ENCODE measurements around the gene GPC4. TPM values are rescaled to one million over a fixed set of nuclear protein-coding genes. Genes with fewer than 3 reads are reported as not detected.

GPC4 gene
- polyA plus RNA-seq, 1 donor from 2014 or later, result 1.2 TPM

DNA sequence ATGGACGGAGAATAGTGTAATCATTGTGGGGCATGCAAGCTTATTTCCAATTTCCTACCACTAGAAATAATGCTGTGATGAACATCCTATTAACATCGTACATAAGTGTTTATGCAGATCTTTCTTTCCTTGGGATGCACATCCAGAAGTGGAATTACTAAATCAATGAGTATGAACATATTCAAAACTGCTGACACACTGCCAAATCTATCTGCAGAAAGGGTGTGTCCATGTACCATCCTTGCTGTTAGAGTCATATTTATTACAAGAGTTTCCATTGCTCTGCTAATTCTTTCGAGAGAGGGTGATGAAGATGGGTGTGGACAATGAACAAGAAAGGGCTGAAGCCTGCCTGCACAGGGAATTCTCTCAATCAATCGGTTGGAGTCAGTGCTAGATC, 82.6 kb downstream of the GPC4 start:
- H3K9me2 ChIP-seq (ENCODE audit: insufficient read depth, low read length), result no peaks in the 10 kb centered on the region
- H3K4me3 ChIP-seq (ENCODE audit: low read length), result no peak overlapping the region
- no peaks in the 10 kb centered on the region for H3K36me3 ChIP-seq (ENCODE audit: insufficient read depth, low read length)
- H2AFZ ChIP-seq (ENCODE audit: low read depth, low read length), result no peak overlapping the region
- no peaks in the 10 kb centered on the region for H4K20me1 ChIP-seq (ENCODE audit: insufficient read depth)
- TF ChIP-seq CTCF (IDR thresholded peaks at IDR 0.05; ENCODE audit: poor library complexity, severe bottlenecking) (no peak), EZH2 (IDR thresholded peaks at IDR 0.05; ENCODE audit: borderline replicate concordance, insufficient read depth, low read length, poor library complexity, severe bottlenecking) (no peak), POLR2AphosphoS5 (IDR thresholded peaks at IDR 0.05) (no peak), RAD21 (conservative IDR thresholded peaks at IDR 0.05) (no peak), SMC3 (conservative IDR thresholded peaks at IDR 0.05; ENCODE audit: poor library complexity) (no peak), TAF1 (IDR thresholded peaks at IDR 0.05; ENCODE audit: low read depth) (no peak), EP300 (conservative IDR thresholded peaks at IDR 0.05; ENCODE audit: poor library complexity, severe bottlenecking) (no peak)
- TF ChIP-seq, protein P1, sequence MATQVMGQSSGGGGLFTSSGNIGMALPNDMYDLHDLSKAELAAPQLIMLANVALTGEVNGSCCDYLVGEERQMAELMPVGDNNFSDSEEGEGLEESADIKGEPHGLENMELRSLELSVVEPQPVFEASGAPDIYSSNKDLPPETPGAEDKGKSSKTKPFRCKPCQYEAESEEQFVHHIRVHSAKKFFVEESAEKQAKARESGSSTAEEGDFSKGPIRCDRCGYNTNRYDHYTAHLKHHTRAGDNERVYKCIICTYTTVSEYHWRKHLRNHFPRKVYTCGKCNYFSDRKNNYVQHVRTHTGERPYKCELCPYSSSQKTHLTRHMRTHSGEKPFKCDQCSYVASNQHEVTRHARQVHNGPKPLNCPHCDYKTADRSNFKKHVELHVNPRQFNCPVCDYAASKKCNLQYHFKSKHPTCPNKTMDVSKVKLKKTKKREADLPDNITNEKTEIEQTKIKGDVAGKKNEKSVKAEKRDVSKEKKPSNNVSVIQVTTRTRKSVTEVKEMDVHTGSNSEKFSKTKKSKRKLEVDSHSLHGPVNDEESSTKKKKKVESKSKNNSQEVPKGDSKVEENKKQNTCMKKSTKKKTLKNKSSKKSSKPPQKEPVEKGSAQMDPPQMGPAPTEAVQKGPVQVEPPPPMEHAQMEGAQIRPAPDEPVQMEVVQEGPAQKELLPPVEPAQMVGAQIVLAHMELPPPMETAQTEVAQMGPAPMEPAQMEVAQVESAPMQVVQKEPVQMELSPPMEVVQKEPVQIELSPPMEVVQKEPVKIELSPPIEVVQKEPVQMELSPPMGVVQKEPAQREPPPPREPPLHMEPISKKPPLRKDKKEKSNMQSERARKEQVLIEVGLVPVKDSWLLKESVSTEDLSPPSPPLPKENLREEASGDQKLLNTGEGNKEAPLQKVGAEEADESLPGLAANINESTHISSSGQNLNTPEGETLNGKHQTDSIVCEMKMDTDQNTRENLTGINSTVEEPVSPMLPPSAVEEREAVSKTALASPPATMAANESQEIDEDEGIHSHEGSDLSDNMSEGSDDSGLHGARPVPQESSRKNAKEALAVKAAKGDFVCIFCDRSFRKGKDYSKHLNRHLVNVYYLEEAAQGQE (IDR thresholded peaks at IDR 0.05; ENCODE audit: borderline replicate concordance), result no peak
- no peak overlapping the region for H3K4me2 ChIP-seq (ENCODE audit: low read length)
- no peaks in the 10 kb centered on the region for H3K27me3 ChIP-seq (ENCODE audit: insufficient read depth, low read depth, low read length)
- H3F3A ChIP-seq (ENCODE audit: insufficient read depth, low read length, poor library complexity, severe bottlenecking), result no peaks in the 10 kb centered on the region
- H3K79me2 ChIP-seq (replicated peaks; ENCODE audit: insufficient read depth, low read length), result peaks cover 3% of the 10 kb centered on the region
- no peak overlapping the region for H3K27ac ChIP-seq (ENCODE audit: low read length)
- H3K9ac ChIP-seq (ENCODE audit: low read length), result no peak overlapping the region
- H3K9me3 ChIP-seq (ENCODE audit: low read length), result no peaks in the 10 kb centered on the region

DNA sequence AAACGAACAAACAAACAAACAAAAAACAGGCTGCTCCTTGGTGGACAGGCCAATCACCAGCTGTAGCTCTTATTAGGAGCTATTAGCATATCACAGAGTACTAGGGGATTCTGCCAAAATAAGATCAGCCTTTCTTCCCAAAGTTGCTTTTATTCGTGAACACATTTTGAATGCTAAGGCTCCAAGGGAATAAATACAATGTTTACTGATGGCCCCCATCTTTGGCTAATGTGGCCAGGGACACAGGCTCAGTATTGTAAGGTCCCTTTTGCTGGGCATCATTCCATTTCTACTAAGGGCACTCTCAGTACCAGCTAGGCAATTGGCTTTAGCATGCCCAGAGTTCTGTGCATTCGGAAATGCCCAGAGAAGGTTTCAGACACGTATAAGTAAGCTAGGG, 84.3 kb downstream of the GPC4 start:
- H3K27me3 ChIP-seq (ENCODE audit: insufficient read depth, low read depth, low read length), result no peaks in the 10 kb centered on the region
- no peaks in the 10 kb centered on the region for H4K20me1 ChIP-seq (ENCODE audit: insufficient read depth)
- no peaks in the 10 kb centered on the region for H3K36me3 ChIP-seq (ENCODE audit: insufficient read depth, low read length)
- no peak overlapping the region for H2AFZ ChIP-seq (ENCODE audit: low read depth, low read length)
- no peak overlapping the region for H3K4me3 ChIP-seq (ENCODE audit: low read length)
- H3K9me3 ChIP-seq (ENCODE audit: low read length), result no peaks in the 10 kb centered on the region
- TF ChIP-seq EP300 (conservative IDR thresholded peaks at IDR 0.05; ENCODE audit: poor library complexity, severe bottlenecking), result no peak
- no peak for TF ChIP-seq SMC3 (conservative IDR thresholded peaks at IDR 0.05; ENCODE audit: poor library complexity)
- TF ChIP-seq MXI1 (conservative IDR thresholded peaks at IDR 0.05; ENCODE audit: poor library complexity, severe bottlenecking), result no peak
- TF ChIP-seq TAF1 (IDR thresholded peaks at IDR 0.05; ENCODE audit: low read depth), result no peak
- TF ChIP-seq RAD21 (conservative IDR thresholded peaks at IDR 0.05), result no peak
- TF ChIP-seq EZH2 (IDR thresholded peaks at IDR 0.05; ENCODE audit: borderline replicate concordance, insufficient read depth, low read length, poor library complexity, severe bottlenecking), result no peak
- TF ChIP-seq CTCF (IDR thresholded peaks at IDR 0.05; ENCODE audit: poor library complexity, severe bottlenecking), result no peak
- no peak for TF ChIP-seq POLR2AphosphoS5 (IDR thresholded peaks at IDR 0.05)
- TF ChIP-seq, protein P1 (IDR thresholded peaks at IDR 0.05; ENCODE audit: borderline replicate concordance), result no peak
- no peaks in the 10 kb centered on the region for H3F3A ChIP-seq (ENCODE audit: insufficient read depth, low read length, poor library complexity, severe bottlenecking)
- H3K79me2 ChIP-seq (replicated peaks; ENCODE audit: insufficient read depth, low read length), result peaks cover 3% of the 10 kb centered on the region
- no peaks in the 10 kb centered on the region for H3K9me2 ChIP-seq (ENCODE audit: insufficient read depth, low read length)
- no peak overlapping the region for H3K27ac ChIP-seq (ENCODE audit: low read length)
- H3K9ac ChIP-seq (ENCODE audit: low read length), result no peak overlapping the region
- H3K4me2 ChIP-seq (ENCODE audit: low read length), result no peak overlapping the region
